Measurements from ENCODE around the gene GLTP.

GRCh38 chr12:109919456-109919855 lies 39.1 kb upstream of the GLTP start:
- TF ChIP-seq EZH2phosphoT487 (conservative IDR thresholded peaks at IDR 0.05; ENCODE audit: low read length) = no peak
- no peak for TF ChIP-seq CTCF (IDR thresholded peaks at IDR 0.05; ENCODE audit: insufficient read depth, low read length, poor library complexity, severe bottlenecking)
